Measurements from ENCODE around the gene ZFAND6. TPM values are rescaled to one million over a fixed set of nuclear protein-coding genes. Genes with fewer than 3 reads are reported as not detected.

The ZFAND6 gene
- total RNA-seq, 1 donor from 2014 or later, result 135 TPM

- no peak for DNase-seq
Observed at GRCh38 chr15:80052597-80053304, 6.7 kb upstream of the ZFAND6 start.

DNA sequence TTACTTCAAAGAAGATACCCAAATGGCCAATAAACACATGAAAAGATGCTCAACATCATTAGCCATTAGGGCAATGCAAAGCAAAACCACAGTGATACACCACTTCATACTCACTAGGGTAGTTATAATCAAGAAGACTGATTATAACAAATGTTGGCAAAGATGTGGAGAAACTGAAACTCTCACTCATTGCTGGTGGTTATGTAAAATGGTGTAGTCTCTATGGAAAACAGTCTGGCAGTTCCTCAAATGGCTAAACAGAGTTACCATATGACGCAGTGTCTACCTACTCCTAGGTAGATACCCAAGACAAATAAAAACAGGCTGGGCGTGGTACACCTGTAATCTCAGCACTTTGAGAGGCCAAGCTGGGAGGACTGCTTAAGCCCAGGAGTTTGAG is 3.5 kb upstream of the ZFAND6 start:
- DNase-seq, result no peak

DNA sequence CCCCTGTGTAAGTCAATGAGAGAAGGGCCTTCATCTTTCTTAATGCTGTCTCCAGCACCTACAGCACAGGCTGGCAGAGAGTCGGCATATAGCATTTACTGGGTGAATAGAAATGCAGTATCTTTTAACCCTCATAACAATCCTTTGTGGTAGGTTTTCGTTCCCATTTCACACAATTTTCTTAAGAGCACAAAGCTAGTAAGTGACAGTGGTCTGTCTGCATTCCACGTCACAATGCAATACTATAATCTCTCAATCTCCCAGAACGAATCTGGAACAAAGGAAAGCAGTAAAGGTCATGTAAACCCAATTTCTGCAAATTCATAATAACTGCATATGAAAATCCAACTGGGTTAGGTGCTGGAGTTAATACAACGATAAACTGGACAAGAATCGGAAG is 1.4 kb upstream of the ZFAND6 start:
- no peak for DNase-seq

DNA sequence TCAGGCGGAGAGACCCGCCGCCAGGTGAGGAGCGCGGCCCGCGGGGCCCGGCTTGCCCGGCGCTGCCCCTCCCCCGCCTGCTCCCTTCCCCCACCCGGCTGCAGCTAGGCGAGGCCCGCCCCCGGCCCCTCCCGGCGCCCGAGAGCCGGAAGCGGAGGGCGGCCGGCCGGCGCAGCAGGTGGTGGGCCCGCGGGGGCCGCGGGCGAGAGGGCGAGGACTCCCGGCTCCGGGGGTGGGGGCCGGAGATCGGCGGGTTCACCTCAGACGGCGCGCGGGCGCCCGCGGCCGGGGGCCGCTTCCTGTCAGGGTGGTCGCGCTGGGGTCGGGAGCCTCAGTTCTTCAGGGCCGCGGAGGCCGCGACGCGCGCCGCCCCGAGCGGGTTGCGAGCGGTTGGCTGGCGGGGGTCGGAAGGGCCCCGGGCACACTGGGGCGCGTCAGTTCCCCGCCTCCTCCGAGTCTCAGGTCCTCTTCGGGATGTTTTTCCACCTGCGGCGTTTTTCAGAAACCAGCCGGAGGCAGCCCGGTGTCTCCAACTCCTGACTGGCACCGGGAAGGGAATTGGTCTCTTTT is 395 bp downstream of the ZFAND6 start:
- no peak for DNase-seq

DNA sequence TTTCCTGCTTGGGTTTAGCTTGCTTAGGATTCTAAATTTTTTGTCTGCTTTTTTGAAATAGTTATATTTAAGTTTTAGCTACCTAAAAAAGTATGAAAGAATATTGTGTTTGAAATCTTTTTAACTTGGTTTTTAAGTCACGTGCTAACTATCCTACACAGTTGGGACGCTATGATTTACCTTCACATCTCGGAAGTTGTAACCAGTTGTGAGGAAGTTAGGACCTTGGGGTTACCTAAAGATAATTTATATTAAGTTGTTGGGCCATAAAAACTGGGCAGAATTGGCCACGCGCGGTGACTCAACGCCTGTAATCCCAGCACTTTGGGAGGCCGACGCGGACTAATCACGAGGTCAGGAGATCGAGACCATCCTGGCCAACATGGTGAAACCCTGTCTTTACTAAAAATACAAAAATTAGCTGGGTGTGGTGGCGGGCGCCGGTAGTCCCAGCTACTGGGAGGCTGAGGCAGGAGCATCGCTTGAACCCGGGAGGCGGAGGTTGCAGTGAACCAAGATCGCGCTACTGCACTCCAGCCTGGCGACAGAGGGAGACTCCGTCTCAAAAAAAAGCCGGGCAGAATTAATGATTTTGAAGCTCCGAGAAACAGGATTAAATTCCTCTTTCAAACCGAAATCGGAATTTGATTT is 1.0 kb downstream of the ZFAND6 start:
- DNase-seq, result no peak

- no peak for DNase-seq
Observed at GRCh38 chr15:80061582-80061981, 2.1 kb downstream of the ZFAND6 start.

GRCh38 chr15:80066912-80067311 is 7.4 kb downstream of the ZFAND6 start:
- no peak for DNase-seq

DNA sequence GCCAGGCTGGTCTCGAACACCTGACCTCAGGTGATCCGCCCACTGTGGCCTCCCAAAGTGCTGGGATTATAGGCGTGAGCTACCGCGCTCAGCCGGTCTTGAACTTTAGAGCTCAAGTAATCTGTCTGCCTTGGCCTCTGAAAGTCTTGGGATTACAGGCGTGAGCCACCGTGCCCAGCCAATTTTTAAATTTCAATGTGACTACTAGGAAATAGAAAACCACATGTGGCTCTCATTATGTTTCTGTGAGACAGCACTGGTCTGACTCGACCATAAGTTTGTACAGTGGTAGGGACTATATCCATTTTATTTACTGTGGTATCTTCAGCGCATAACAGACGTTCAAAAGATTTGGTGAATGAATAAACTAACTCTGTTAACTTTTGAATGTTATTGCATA is 9.1 kb downstream of the ZFAND6 start:
- DNase-seq, result no peak

DNA sequence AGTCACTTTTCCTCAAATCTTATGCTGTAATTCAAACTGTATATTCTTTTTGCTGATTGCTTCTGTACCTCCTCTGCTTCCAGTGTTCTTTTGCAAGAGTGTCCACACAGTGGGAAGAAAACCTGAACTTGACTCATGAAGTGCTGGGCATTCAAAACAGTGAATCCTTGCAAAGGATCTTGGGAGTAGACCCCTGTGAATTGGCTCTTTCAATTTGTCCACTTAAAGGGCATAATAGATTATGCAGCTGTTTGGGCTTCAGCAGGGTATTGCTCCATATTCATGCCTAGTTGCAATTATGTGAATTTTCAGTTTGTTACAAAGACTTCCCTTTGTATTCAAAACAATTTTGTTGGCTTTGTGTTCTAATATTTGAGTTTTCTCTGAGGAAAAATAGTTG is 11.4 kb downstream of the ZFAND6 start:
- no peak for DNase-seq

DNA sequence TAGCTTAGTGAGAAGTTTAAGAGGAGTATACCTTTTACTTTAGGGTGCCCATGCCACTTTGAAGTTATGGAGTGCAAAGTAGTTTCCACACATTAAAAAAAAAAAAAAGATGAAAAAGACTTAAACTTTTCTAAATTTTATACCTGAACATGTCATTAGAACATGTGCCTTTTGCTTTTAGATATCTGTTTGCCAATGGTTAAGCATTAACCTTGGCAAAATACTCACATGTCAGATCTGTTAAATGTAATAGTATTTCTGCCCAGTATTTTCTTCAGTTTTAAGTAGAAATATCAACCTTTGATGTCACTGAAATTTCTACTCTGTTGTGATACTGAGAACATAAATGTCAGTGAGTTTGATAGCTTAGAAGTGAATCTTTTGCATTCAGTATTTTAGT is 12.2 kb downstream of the ZFAND6 start:
- DNase-seq, result no peak

- DNase-seq, result no peak
Observed at GRCh38 chr15:80072285-80072994, 13.0 kb downstream of the ZFAND6 start.

DNA sequence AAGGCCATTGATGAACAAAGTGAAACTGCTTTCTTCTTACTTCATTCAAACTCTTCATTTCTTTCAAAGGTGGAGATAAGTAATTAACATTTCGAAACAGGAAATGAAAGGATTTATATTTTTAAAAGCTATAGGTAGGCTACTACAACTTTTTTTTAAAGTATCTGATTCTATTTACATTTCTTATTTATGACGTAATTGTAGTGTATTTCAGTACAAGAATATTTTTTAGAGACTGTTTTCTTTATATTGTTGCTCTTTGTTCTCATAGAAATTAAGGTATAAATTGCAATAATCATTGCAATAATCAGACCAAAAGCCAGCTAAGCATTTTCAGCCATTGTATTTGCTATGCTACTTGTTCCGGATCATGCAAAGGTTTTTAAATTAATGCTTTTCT is 13.7 kb downstream of the ZFAND6 start:
- DNase-seq, result no peak

DNA sequence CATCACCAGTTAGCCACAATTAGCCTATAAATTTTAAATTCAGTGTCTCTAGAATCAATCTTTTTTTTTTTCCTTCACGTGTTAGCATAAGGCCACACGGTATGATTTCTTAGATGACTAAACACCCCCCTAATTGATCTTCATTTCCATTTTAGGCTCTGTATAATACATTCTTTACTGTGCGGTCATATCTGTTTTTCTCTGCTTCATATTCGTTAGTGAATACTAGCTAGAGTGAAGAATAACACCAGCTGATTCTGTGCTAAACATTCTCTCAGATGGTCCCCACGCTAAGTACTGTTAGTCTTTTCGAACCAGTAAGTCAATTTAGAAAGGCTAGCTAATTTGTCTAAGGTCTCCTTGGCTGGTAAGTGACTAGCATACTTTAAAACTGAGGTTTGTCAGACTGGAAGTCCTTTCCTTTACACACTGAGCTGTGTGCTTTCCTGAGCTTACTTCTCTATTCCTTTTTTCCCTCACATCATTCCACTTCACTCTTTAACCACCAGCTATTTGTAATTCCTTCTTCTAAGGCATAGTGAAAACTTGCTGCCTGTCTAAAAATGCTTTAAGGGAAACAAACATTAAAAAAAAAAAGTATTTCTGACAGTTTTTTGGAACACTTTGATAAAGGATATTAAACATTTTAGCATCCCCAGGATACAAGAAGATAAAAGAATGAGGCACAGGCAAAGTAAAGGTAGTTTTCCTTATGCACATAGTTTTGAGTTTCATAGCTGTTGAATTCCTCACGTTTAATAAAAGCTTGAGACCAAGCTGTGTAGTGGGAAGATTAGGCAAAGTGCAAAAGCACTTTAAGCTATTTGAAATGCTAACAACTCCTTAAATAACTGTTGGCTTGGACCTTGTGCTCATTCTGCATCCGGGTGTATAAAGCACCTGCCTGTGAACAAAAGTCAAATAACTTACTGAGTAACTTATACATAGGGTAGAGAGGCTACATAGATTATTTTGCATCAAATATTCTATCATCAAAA is 17.1 kb downstream of the ZFAND6 start:
- no peak for DNase-seq

DNA sequence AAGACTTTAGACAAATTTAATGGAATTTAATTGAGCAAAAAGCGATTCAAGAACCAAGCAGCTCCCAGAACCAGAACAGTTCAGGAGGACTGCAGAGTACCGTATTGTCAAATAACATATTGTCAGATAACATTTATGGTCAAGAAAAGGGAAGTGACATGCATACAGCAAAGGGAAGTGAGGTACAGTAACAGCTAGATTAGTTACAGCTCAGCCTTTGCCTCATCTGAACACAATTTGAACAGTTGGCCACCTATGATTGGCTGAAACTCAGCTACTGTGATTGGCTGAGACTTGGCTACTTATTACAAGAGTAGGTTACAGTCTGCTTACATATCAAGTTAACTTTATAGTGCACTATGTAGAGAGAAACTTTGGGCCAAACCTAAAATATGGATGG is 21.9 kb downstream of the ZFAND6 start:
- DNase-seq, result no peak

- no peak for DNase-seq
Observed at GRCh38 chr15:80087104-80087503, 27.6 kb downstream of the ZFAND6 start.

DNA sequence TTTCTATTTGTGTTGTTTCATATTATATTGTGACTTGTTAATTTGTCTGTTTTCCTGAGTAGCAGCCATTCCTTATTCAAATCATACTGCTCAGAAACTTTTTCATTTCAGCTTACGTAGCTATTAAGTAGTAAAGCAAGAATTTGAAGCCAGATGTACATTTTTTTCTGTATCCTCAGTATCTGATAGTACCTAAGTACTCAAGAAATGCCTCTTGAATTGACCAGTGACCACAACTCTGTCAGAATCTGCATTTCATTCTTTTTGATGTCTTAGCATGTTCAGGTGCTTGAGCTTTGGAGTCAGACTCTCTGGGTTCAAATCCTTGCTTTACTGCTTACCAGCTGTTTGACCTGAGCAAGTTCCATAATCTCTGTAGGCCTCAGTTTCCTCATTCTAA is 30.6 kb downstream of the ZFAND6 start:
- no peak for DNase-seq

- no peak for DNase-seq
Observed at GRCh38 chr15:80090879-80091503, 31.5 kb downstream of the ZFAND6 start.

- no peak for DNase-seq
Observed at GRCh38 chr15:80093854-80094418, 34.5 kb downstream of the ZFAND6 start.

- DNase-seq, result no peak
Observed at GRCh38 chr15:80095511-80095910, 36.0 kb downstream of the ZFAND6 start.

DNA sequence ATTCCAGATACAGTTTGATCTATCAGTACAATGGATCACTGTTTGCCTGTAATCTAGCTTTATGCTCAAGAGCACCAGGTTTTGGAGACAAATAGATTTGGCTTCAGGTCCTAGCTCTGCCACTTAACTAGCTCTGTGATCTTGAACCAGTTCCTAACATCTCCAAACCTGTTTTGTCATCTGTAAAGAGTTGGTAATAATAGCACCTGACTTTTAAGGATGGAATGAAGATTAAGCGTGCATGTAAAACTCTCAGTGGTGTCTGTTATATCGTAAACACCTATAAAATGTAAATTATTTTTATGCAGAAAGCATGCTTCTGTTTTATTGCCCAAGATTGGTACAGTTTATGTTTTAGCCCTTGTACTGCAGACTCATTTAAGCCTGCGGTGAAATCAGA is 36.5 kb downstream of the ZFAND6 start:
- no peak for DNase-seq

- no peak for DNase-seq
Observed at GRCh38 chr15:80098341-80098740, 38.9 kb downstream of the ZFAND6 start.
